ENCODE data around the gene PRR11.

GRCh38 chr17:59124665-59125064 lies 30.9 kb upstream of the PRR11 start:
- TF ChIP-seq CTCF (IDR thresholded peaks at IDR 0.05) (no peak), POLR2A (IDR thresholded peaks at IDR 0.05) (no peak)
